Neural progenitor cell (in vitro differentiated cells): ENCODE data around the gene CTNNBIP1.

ENCODE experiments used
- CTCF ChIP-seq: fragments of 200-600 bp; sonication (generic); IDR thresholded peaks from 2 replicates; pipeline ENCODE4 v1.5.1; 2017; ENCODE audit warnings: antibody characterized with exemption, mild to moderate bottlenecking
- EZH2 ChIP-seq: fragments of 200-600 bp; sonication (generic); IDR thresholded peaks from 2 replicates; pipeline ENCODE4 v1.6.1; 2017; ENCODE audit warnings: antibody characterized with exemption, mild to moderate bottlenecking, moderate library complexity
- EZH2phosphoT487 ChIP-seq: fragments of 200-600 bp; sonication (generic); IDR thresholded peaks from 2 replicates; pipeline ENCODE4 v1.6.1; 2017; ENCODE audit warnings: antibody characterized with exemption

DNA sequence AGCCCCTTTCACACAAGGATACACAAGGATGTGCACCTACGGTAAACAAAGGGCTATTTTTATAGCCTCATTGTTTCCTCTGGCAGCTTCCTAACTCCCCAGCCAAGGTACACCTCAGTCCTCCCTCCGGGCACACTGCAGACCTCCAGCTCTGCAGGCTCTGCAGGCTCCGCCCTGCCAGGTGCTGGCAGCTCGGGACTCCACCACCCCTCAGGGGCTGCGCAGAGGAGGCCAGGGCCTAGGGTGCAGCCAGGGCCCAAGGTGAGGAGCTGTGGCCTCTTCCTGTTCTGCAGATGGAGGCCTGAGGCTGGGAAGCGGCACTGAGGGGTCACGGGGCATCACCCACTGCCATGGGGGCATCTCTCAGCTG, 66.5 kb downstream of the CTNNBIP1 start:
- TF ChIP-seq CTCF (no peak), EZH2phosphoT487 (no peak), EZH2 (no peak)
